Upper lobe of right lung (tissue), 1 donor: ENCODE results near the gene DUS1L. TPM values are rescaled to one million over a fixed set of nuclear protein-coding genes. Genes with fewer than 3 reads are reported as not detected.

ENCODE experiments used
- ATAC-seq: fragments of 200-7000 bp; cut with Tn5 transposase; one replicate; pipeline ENCODE4 v1.9.1; 2020; ENCODE audit warnings: mild to moderate bottlenecking, moderate library complexity
- DNase-seq: peaks from one replicate; pipeline ENCODE4 v3.0.0-alpha.2; 2020
- H3K27ac ChIP-seq: fragments of 200-600 bp; one replicate; pipeline ENCODE4 v1.8.0; 2022
- H3K27me3 ChIP-seq: fragments of 200-600 bp; one replicate; pipeline ENCODE4 v1.8.0; 2022; ENCODE audit warnings: mild to moderate bottlenecking
- H3K36me3 ChIP-seq: fragments of 200-600 bp; one replicate; pipeline ENCODE4 v1.8.0; 2022
- H3K4me1 ChIP-seq: fragments of 200-600 bp; one replicate; pipeline ENCODE4 v1.8.0; 2022
- H3K4me3 ChIP-seq: fragments of 200-600 bp; one replicate; pipeline ENCODE4 v1.8.0; 2022; ENCODE audit warnings: mild to moderate bottlenecking
- H3K9me3 ChIP-seq: fragments of 200-600 bp; one replicate; pipeline ENCODE4 v1.8.0; 2022
- intact Hi-C: fragments of 100-400 bp; cut with DNase I; formaldehyde crosslinking; loops from one replicate; pipeline ENCODE4 v1.11.0; 2022
- total RNA-seq: library from RNA; stranded (reverse); fragmentation: NEBNext Ultra II Directional; extraction: Animal tissue kit (Norgen Biotek cat#: 25700); gene quantifications from one replicate; pipeline ENCODE4 v1.2.1, GENCODE V29; 2021
- TF ChIP-seq, protein P1 (sequence below): fragments of 200-600 bp; IDR thresholded peaks from one replicate; pipeline ENCODE4 v1.8.0; 2022; ENCODE audit warnings: antibody characterized with exemption
- donor health status: DM: no; HTN: yes; CAD: no; lungs with severe emphysema.

DUS1L gene
- total RNA-seq, 1 donor from 2014 or later: 82.4 TPM

GRCh38 chr17:82010575-82011525, 54.8 kb downstream of the DUS1L start:
- Histone ChIP-seq H3K27me3 (no peaks in the 10 kb centered on the region), H3K9me3 (no peaks in the 10 kb centered on the region), H3K4me3 (no peak overlapping the region), H3K27ac (no peak overlapping the region), H3K36me3 (no peaks in the 10 kb centered on the region), H3K4me1 (peaks cover 3% of the 10 kb centered on the region)
- TF ChIP-seq, protein P1, sequence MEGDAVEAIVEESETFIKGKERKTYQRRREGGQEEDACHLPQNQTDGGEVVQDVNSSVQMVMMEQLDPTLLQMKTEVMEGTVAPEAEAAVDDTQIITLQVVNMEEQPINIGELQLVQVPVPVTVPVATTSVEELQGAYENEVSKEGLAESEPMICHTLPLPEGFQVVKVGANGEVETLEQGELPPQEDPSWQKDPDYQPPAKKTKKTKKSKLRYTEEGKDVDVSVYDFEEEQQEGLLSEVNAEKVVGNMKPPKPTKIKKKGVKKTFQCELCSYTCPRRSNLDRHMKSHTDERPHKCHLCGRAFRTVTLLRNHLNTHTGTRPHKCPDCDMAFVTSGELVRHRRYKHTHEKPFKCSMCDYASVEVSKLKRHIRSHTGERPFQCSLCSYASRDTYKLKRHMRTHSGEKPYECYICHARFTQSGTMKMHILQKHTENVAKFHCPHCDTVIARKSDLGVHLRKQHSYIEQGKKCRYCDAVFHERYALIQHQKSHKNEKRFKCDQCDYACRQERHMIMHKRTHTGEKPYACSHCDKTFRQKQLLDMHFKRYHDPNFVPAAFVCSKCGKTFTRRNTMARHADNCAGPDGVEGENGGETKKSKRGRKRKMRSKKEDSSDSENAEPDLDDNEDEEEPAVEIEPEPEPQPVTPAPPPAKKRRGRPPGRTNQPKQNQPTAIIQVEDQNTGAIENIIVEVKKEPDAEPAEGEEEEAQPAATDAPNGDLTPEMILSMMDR: no peak
- no peak for DNase-seq
- ATAC-seq: no peak
- intact Hi-C loops: no loop called here

DNA sequence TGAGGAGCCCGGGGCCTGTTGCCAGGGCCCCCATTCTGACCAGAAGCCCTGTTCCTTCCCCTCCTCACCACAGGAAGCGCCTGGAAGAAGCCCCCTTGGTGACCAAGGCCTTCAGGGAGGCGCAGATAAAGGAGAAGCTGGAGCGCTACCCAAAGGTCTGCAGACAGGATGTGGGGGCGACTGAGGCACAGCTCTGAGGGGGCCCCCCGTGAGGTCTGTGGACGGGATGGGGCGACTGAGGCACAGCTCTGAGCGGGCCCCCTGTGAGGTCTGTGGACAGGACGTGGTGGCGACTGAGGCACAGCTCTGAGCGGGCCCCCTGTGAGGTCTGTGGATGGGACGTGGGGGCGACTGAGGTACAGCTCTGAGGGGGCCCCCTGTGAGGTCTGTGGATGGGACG, 56.2 kb downstream of the DUS1L start:
- no peak for DNase-seq
- no peak overlapping the region for H3K27ac ChIP-seq
- H3K36me3 ChIP-seq: no peaks in the 10 kb centered on the region
- TF ChIP-seq, protein P1: no peak
- no peaks in the 10 kb centered on the region for H3K9me3 ChIP-seq
- ATAC-seq: no peak
- intact Hi-C loops: no loop called here
- peaks cover 3% of the 10 kb centered on the region for H3K4me1 ChIP-seq
- H3K4me3 ChIP-seq: no peak overlapping the region
- H3K27me3 ChIP-seq: no peaks in the 10 kb centered on the region

GRCh38 chr17:82008941-82009405, 56.6 kb downstream of the DUS1L start:
- Histone ChIP-seq H3K9me3 (no peaks in the 10 kb centered on the region), H3K4me1 (peaks cover 3% of the 10 kb centered on the region), H3K36me3 (no peaks in the 10 kb centered on the region), H3K27ac (no peak overlapping the region), H3K27me3 (no peaks in the 10 kb centered on the region), H3K4me3 (no peak overlapping the region)
- intact Hi-C loops: no loop called here
- ATAC-seq: no peak
- DNase-seq: no peak
- TF ChIP-seq, protein P1: no peak

GRCh38 chr17:82008258-82008940, 57.2 kb downstream of the DUS1L start:
- H3K27me3 ChIP-seq: no peaks in the 10 kb centered on the region
- ATAC-seq (no peak), DNase-seq (no peak)
- H3K4me1 ChIP-seq: peaks cover 3% of the 10 kb centered on the region
- intact Hi-C loops: no loop called here
- H3K9me3 ChIP-seq: no peaks in the 10 kb centered on the region
- TF ChIP-seq, protein P1: no peak
- H3K4me3 ChIP-seq: no peak overlapping the region
- no peaks in the 10 kb centered on the region for H3K36me3 ChIP-seq
- H3K27ac ChIP-seq: no peak overlapping the region

Other genes with a start within 250 kb of the DUS1L start
- 72.8 TPM for gene MCRIP1, start 232.5 kb downstream of the DUS1L start, total RNA-seq
- not detected for gene PPP1R27, start 230.8 kb downstream of the DUS1L start, total RNA-seq
- gene P4HB, start 205.3 kb downstream of the DUS1L start, total RNA-seq: 462 TPM
- gene ARHGDIA, start 194.5 kb downstream of the DUS1L start, total RNA-seq: 386 TPM
- gene ALYREF, start 174.2 kb downstream of the DUS1L start, total RNA-seq: 39.4 TPM
- 91.0 TPM for gene ANAPC11, start 174.1 kb downstream of the DUS1L start, total RNA-seq
- 0.55 TPM for gene NPB, start 163.6 kb downstream of the DUS1L start, total RNA-seq
- 46.1 TPM for gene PCYT2, start 154.4 kb downstream of the DUS1L start, total RNA-seq
- gene SIRT7, start 147.6 kb downstream of the DUS1L start, total RNA-seq: 27.5 TPM
- gene MAFG, start 138.1 kb downstream of the DUS1L start, total RNA-seq: 35.9 TPM
- 19.0 TPM for gene PYCR1, start 128.5 kb downstream of the DUS1L start, total RNA-seq
- gene MYADML2, start 118.6 kb downstream of the DUS1L start, total RNA-seq: not detected
- 6.1 TPM for gene NOTUM, start 104.6 kb downstream of the DUS1L start, total RNA-seq
- 50.3 TPM for gene ASPSCR1, start 88.2 kb downstream of the DUS1L start, total RNA-seq
- 40.2 TPM for gene CENPX, start 42.9 kb downstream of the DUS1L start, total RNA-seq
- 12.2 TPM for gene LRRC45, start 42.5 kb downstream of the DUS1L start, total RNA-seq
- 3.4 TPM for gene RAC3, start 34.1 kb downstream of the DUS1L start, total RNA-seq
- gene DCXR, start 28.1 kb downstream of the DUS1L start, total RNA-seq: 143 TPM
- gene RFNG, start 14.0 kb downstream of the DUS1L start, total RNA-seq: 38.5 TPM
- gene GPS1, start 13.9 kb downstream of the DUS1L start, total RNA-seq: 78.0 TPM
- 432 TPM for gene FASN, start 32.4 kb upstream of the DUS1L start, total RNA-seq
- 50.5 TPM for gene CCDC57, start 147.0 kb upstream of the DUS1L start, total RNA-seq
- 77.5 TPM for gene SLC16A3, start 163.2 kb upstream of the DUS1L start, total RNA-seq
- 150 TPM for gene CSNK1D, start 207.9 kb upstream of the DUS1L start, total RNA-seq